GM21515 (cell line): ENCODE measurements around the gene HSD17B4.
"Not testable (repeated sequence)": the region's sequence is repeated elsewhere in the genome, so short reads cannot be mapped to it uniquely, and the experiment has no call there.

Experiments
- ATAC-seq: cut with Tn5 transposase; IDR thresholded peaks from one replicate; pipeline ENCODE4 v1.9.1; 2021; ENCODE audit not compliant: unreplicated experiment

HSD17B4 gene

GRCh38 chr5:119452373-119453039 lies at the start of gene HSD17B4:
Gene HSD17B4, plus strand, starts transcription at chr5:119452497. Its CDS starts 79 bp downstream, at chr5:119452576.
- peak; percentile 96 for ATAC-seq

GRCh38 chr5:119402555-119402954 lies 49.7 kb upstream of the HSD17B4 start:
- ATAC-seq: no peak

DNA sequence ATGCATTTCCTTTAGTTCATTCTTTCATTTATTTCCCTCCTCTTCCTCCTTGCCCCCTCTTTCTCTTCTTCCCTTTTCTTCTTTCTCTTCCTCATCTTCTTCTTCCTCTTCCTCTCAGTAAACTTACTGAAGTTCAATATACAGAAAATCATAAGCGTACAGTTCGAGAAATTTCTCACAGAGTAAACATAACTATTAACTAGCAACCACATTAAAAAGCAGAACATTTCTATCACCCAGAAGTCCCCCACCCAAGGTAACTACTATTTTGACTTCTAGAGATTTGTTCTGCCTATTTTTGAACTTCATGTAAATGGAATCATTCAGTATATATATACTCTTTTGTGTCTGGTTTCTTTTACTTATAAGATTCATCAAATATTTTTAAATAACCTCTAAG lies 48.3 kb upstream of the HSD17B4 start:
- ATAC-seq: no peak

DNA sequence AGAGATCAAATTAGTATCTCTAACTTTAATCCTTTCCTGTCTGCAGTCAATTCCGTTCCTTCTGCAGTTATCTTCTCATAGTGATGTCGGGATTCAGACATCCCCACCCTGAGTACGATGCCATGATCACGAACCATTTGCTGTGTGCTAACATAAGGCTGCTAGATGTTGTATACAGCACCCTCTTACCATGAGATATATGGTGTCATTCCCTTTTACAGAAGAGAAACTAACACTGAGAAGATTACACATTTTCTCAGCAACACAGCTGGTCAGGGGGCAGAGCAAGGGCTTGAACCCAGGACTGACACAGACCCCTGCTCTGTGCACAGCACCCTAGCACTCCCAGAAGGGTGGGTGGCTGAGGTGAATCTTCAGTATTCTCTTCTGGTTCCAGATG lies 46.9 kb upstream of the HSD17B4 start:
- ATAC-seq: no peak

DNA sequence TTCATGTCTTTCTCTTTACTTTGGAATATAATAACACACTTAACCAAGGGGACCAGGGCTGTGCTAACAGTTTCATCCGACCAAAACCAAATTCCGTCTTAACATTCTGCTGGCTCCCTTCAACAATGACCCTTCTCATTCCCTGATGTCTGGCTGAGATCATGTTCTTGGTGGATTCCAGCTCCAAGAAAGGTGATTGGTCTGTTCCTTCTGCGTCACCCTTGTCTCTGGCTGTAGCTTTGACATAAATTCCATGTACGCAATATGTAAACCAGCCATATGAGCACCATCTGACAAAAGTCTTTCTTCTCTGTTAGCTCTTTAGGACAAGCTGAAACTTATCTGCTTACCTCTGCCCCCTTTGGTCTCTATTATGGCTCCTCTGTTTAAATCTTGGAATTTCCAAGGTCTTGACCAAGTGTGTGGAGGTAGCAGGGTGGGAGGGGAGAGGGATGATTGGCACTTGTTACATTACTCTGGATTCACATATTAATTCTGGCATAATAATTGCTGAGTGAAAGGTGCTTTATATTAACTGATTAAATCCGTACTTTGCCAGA lies 45.7 kb upstream of the HSD17B4 start:
- ATAC-seq: no peak

DNA sequence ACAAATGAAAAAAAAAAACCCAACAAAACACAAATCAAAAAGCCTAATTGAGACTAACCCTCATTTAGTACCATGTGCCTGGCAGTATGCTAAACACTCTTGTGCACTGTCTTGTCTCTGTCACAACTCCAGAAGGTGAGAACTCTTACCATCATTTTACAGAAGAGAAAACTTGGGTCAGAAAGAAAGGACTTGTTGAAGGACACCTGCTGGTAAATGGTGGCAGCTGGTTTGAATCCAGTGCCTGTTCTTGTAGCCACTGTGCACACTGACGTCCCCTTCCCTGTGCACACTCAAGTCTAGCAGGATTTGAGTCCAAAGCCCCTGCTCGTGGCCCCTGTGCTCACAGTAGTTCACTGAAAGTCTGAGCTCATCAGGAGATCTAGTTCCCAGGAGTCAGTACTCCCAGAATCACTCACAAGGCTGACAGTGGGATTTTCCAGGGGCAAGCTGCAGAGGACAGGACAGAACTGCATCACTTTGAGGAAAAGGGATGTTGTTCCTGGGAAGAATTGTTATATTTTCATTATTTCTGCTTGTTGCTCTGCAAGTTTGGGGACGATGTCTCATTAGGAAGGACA lies 43.0 kb upstream of the HSD17B4 start:
- ATAC-seq: peak; percentile 40

DNA sequence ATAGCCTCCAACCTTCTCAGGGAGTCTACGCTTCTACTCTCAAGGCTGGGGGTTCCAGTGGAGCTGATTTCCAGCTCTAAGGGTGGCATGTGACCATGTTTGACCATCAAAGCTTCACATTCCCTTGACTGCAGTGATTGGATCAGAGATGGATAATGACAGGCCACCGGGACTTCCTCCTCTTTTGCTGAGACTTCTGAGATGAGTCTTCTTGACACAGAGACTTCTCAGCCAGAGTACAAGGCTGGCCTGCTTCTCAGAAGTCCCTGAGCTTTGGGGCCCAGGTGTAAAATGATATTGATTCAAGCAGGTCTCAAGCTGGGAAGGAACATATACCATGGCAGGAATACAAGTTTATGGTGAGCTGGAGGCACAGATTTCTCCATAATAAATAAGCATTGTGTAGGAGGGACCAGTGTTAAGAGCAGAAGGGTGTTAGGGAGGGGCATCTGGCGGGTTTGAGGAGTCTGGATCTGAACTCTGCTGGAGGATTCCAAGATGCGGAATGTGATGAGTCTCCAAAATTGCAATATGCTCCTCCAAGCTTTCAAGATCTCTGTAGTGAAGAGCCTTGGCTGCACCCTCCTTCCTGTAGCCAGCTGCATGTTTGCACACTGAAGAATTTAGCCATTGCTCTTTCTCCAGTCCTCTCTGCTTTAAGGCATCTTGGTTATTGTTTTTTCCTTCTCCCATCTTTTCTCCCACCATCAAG lies 41.7 kb upstream of the HSD17B4 start:
- ATAC-seq: no peak

GRCh38 chr5:119411361-119412278 lies 40.7 kb upstream of the HSD17B4 start:
- peak; percentile 71 for ATAC-seq

- ATAC-seq: no peak
Measured at GRCh38 chr5:119412279-119413227, 39.7 kb upstream of the HSD17B4 start.

DNA sequence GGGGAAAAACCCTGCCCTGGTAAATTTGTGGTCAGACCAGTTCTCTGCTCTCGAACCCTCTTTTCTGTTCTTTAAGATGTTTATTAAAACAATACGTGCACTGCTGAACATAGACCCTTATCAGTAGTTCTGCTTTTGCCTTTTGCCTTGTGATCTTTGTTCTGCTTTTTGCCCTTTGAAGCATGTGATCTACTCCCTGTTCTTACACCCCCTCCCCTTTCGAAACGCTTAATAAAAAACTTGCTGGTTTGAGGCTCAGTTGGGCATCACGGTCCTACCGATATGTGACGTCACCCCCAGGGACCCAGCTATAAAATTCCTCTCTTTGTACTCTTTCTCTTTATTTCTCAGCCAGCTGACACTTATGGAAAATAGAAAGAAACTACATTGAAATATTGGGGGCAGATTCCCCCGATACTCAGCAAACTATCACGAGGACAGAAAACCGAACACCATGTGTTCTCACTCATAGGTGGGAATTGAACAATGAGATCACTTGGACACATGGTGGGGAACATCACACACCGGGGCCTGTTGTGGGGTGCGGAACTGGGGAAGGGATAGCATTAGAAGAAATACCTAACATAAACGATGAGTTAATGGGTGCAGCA lies 38.1 kb upstream of the HSD17B4 start:
- ATAC-seq: not testable (repeated sequence)

GRCh38 chr5:119417891-119418605 lies 34.2 kb upstream of the HSD17B4 start:
- ATAC-seq: no peak

- ATAC-seq: no peak
Measured at GRCh38 chr5:119418606-119419100, 33.6 kb upstream of the HSD17B4 start.

DNA sequence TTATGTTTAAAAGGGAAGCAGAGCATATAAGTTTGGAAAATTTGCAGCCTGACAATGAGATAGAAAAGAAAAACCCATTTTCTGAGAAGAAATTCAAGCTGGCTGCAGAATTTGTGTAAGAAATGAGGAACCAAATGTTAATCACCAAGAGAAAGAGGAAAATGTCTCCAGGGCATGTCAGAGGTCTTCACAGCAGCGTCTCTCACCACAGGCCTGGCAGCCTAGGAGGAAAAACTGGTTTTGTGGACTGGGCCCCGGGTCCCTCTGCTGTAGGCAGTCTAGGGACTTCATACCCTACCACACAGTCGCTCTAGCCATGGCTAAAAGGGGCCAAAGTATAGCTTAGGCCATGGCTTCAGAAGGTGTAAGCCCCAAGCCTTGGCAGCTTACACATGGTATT lies 32.1 kb upstream of the HSD17B4 start:
- no peak for ATAC-seq

DNA sequence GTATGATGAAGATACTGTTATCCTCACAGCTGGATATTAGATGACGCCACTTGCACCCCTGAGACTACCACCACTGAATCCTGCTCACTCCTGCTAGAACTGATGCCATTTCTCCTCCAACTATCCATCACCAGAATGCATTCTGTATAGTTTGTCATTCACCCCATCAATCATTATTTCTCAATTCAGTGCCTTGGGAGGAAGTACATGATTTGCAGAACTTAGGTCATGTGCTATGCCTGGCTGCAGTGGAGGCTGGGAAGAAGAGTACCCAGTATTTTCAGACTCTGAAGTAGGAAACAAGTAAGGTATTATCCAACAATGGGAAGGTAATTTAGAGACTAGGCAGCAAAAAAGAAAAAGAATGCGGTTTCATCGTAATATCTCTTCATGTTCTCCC lies 26.2 kb upstream of the HSD17B4 start:
- ATAC-seq: no peak

GRCh38 chr5:119427060-119427459 lies 25.2 kb upstream of the HSD17B4 start:
- ATAC-seq: no peak

- ATAC-seq: not testable (repeated sequence)
Measured at GRCh38 chr5:119427596-119427995, 24.7 kb upstream of the HSD17B4 start.

- ATAC-seq: not testable (repeated sequence)
Measured at GRCh38 chr5:119428166-119428565, 24.1 kb upstream of the HSD17B4 start.

GRCh38 chr5:119428574-119428973 lies 23.7 kb upstream of the HSD17B4 start:
- ATAC-seq: not testable (repeated sequence)
